OCI-LY1 (cell line): ENCODE measurements around the gene XYLB.

Experiments used
- EZH2 ChIP-seq: fragments of 200-600 bp; sonication (generic), shearing (Covaris generic); IDR thresholded peaks from 2 replicates; pipeline ENCODE4 v1.8.0; 2017; ENCODE audit warnings: borderline replicate concordance, mixed run types, mild to moderate bottlenecking, antibody characterized with exemption, low read length, moderate library complexity, mixed read lengths
- TF ChIP-seq, protein P1 (sequence below): fragments of 200-600 bp; sonication (generic), shearing (Covaris generic); IDR thresholded peaks from 2 replicates; pipeline ENCODE4 v1.5.1; 2017; ENCODE audit warnings: mild to moderate bottlenecking, antibody characterized with exemption, low read length, moderate library complexity, mixed read lengths

DNA sequence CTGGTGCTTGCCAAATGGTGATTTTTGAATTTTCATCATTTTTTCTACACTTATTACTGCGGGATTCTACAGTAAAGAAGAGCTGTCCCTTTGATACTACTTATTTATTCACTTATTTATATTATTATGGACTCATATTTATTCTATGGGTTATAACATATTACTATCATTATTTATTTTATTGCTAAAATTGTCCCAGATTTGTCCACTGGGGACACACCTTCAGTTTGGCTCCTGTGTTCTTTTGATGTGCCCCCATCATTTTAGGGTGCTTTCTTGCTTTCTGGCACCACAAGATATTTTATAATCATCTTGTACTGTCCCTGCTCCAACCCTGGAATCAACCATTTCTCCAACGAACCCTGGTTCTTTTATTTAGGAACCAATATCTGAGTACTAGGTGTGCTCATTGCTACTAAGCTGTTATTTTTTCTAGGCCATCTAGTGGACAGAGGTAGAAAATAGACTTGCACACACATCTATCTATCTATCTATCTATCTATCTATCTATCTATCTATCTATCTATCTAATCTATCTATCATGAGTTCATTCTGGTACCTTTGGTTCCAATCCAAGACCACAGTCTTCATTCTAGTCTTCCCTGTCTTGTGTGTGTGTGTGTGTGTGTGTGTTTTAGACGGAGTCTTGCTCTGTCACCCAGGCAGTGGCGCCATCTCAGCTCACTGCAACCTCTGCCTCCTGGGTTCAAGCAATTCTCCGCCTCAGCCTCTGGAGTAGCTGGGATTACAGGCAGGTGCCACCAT, 48.5 kb upstream of the XYLB start:
- no peak for TF ChIP-seq EZH2
- TF ChIP-seq, protein P1, sequence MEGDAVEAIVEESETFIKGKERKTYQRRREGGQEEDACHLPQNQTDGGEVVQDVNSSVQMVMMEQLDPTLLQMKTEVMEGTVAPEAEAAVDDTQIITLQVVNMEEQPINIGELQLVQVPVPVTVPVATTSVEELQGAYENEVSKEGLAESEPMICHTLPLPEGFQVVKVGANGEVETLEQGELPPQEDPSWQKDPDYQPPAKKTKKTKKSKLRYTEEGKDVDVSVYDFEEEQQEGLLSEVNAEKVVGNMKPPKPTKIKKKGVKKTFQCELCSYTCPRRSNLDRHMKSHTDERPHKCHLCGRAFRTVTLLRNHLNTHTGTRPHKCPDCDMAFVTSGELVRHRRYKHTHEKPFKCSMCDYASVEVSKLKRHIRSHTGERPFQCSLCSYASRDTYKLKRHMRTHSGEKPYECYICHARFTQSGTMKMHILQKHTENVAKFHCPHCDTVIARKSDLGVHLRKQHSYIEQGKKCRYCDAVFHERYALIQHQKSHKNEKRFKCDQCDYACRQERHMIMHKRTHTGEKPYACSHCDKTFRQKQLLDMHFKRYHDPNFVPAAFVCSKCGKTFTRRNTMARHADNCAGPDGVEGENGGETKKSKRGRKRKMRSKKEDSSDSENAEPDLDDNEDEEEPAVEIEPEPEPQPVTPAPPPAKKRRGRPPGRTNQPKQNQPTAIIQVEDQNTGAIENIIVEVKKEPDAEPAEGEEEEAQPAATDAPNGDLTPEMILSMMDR, result peak; percentile 69
